Measurements from ENCODE around the gene TIMM10B.

The TIMM10B gene

DNA sequence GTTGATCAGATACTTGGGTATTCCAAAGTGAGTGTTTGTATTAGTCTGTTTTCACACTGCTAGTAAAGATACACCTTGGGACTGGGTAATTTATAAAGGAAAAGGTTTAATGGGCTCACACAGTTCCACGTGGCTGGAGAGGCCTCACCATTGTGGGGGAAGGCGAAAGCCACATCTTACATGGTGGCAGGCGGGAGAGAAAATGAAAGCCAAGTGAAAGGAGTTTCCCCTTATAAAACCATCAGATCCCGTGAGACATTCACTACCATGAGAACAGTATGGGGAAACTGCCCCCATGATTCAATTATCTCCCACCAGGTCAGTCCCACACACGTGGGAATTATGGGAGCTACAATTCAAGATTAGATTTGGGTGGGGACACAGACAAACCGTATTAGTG lies 7.0 kb downstream of the TIMM10B start:
- TF ChIP-seq, protein P1, sequence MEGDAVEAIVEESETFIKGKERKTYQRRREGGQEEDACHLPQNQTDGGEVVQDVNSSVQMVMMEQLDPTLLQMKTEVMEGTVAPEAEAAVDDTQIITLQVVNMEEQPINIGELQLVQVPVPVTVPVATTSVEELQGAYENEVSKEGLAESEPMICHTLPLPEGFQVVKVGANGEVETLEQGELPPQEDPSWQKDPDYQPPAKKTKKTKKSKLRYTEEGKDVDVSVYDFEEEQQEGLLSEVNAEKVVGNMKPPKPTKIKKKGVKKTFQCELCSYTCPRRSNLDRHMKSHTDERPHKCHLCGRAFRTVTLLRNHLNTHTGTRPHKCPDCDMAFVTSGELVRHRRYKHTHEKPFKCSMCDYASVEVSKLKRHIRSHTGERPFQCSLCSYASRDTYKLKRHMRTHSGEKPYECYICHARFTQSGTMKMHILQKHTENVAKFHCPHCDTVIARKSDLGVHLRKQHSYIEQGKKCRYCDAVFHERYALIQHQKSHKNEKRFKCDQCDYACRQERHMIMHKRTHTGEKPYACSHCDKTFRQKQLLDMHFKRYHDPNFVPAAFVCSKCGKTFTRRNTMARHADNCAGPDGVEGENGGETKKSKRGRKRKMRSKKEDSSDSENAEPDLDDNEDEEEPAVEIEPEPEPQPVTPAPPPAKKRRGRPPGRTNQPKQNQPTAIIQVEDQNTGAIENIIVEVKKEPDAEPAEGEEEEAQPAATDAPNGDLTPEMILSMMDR (conservative IDR thresholded peaks at IDR 0.05; ENCODE audit: low read depth, low read length) = no peak

DNA sequence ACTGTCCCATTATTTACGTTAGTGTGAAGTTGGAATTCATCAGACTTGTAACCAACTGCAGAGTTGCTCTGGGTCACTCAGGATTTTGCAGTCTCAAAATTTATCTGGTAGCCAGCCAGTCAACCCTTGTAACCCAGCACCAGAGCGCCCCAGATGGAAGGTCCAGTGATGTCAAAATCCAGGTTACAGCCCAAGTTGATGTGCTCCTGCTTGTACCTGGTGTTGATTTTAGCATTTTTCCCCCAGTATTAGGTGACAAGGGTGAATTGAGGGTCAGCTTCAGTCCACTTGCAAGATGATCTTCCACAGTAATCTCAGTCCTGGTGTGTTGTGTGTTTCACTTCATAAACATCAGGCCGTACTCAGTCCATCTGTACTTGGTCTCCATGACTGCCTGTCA lies 7.5 kb downstream of the TIMM10B start:
- TF ChIP-seq, protein P1 (conservative IDR thresholded peaks at IDR 0.05; ENCODE audit: low read depth, low read length) = no peak
- no peak for DNase-seq (ENCODE audit: low read depth)
- no peak overlapping the region for H3K4me3 ChIP-seq (ENCODE audit: low read length)

More for the DNA sequence above, 7.0 kb downstream of the TIMM10B start:
- no peak overlapping the region for H3K4me3 ChIP-seq (ENCODE audit: low read length)
- no peak for DNase-seq (ENCODE audit: low read depth)

DNA sequence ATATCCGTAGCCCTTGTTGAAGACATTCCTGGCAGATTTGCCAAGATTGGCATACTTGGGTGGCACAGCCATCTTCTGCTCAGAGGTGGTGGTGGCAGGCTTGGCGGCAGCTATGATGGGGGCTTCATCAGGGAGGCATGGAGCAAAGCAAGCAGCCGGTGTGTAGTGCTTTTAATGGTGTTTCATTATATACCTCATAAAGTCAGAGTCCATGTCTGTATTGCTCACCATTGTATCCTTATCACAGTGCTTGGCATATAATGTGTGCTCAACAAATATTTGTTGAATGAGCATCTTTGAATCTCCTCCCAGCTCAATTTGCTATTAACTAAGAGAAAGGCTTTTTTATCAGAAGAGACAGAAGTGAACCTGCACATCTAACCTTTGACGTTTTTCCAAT lies 8.0 kb downstream of the TIMM10B start:
- no peak for DNase-seq (ENCODE audit: low read depth)
- TF ChIP-seq, protein P1 (conservative IDR thresholded peaks at IDR 0.05; ENCODE audit: low read depth, low read length) = no peak
- H3K4me3 ChIP-seq (ENCODE audit: low read length) = no peak overlapping the region

DNA sequence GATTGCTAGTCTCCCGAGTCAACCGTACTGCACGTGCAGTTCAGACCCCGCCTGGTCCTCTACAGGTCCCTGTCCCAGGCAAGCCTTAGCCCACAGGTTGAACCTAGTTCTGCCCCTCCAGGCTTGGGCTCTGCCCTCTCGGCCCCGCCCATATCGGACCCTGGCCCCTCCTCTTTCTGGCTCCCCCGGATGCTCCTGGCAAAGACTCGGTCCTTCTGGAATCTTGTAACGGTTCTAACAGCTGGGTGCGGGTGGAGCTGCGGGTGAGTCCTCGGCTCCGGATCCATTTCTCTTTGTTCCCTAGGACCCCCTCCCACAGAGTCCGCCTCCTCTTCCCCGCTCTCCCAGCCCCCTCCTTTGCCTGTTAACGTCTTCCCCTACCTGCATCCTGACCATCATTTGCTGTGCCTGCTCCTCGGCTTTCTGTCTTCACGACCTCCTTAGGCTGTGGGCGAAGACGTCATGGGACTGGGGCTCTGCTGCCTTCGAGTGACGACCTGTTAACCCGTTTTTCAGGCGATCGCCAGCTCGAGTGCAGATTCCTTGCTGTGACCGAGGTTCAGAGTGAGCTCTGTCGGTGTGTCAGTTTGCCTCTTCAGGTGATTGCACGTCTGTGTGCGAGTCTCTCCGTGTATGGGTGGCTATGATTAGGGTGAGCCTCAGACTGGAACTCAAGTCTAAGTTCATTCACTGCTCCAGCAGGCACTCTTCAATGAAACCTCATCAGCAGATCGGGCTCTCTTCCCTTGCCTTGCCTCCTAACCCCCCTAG lies 16.0 kb downstream of the TIMM10B start, which contains the start of gene DNHD1:
Gene DNHD1, plus strand, starts transcription at position 212 of the 771 bp plus-strand sequence. CDS start 936 bp downstream, outside the sequence.
- H3K4me3 ChIP-seq (ENCODE audit: low read length) = no peak within 1 kb of the TSS
- TF ChIP-seq, protein P1 (conservative IDR thresholded peaks at IDR 0.05; ENCODE audit: low read depth, low read length) = no peak
- no peak for DNase-seq (ENCODE audit: low read depth)

DNA sequence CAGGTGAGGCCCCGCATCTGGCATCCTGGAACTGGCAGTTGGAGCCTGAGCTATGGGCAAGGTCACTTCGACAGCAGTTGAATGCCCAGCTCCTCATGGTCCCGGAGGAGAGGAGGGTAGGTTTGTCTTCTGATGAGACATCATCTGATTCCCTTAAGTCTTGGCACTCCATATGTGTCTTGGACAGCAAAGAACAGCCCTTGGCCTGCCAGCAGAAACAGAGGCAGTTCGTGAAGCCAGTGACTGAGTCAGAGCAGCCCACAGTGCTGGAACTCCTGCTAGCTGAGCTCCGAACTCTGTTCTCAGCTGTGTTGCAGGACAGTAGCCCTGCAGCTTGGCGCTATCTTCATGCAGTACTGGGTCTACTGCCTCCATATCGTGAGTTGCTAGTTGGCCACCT lies 16.8 kb downstream of the TIMM10B start:
- no peak for DNase-seq (ENCODE audit: low read depth)
- no peak overlapping the region for H3K4me3 ChIP-seq (ENCODE audit: low read length)
- TF ChIP-seq, protein P1 (conservative IDR thresholded peaks at IDR 0.05; ENCODE audit: low read depth, low read length) = no peak

DNA sequence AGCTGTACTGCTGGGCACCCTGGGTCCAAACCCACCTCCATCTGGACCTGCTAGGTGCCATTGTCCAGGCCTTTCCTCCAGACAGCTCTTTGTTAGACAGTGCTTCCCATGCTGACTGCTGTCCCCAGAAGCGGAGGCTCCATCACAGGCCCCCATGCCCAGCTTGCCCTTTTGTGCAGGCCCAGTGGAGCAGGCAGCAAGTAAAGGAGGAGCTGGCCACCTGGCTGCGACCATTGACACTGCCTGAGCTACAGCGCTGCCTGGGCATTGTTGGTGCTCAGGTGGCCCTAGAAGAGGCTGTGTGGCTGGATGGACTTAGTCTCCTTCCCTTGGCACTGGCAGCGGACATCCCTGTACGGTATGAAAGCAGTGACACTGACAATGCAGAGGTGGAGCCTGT lies 17.2 kb downstream of the TIMM10B start:
- no peak for DNase-seq (ENCODE audit: low read depth)

More for the DNA sequence above, 17.2 kb downstream of the TIMM10B start:
- H3K4me3 ChIP-seq (ENCODE audit: low read length) = no peak overlapping the region
- TF ChIP-seq, protein P1 (conservative IDR thresholded peaks at IDR 0.05; ENCODE audit: low read depth, low read length) = no peak

All from retinal pigment epithelial cell (primary cell).